ENCODE data around the gene C14orf132. TPM values are rescaled to one million over a fixed set of nuclear protein-coding genes. Genes with fewer than 3 reads are reported as not detected.
"Not testable (repeated sequence)": the region's sequence is repeated elsewhere in the genome, so short reads cannot be mapped to it uniquely, and the experiment has no call there.

C14orf132 gene
- total RNA-seq, 1 donor from 2014 or later: 0.21 TPM

DNA sequence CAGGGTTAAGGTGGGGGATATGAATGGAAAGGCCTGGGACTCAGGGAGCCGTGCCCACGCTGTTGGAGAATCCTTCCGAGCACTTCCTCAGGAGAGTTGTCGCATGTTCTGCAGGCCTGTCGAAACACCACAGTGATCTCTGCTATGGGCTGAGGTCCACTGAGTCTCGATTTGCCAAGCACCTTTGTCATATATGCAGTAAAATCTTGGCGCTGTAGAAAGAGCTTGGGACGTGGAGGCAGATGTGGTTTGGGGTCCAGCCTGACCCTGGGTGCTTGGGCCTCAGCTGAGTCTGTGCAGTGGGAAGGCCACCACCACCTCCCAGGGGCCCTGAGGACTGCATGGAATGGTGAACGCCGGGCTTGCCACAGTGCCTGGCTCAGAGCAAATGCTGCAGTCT lies 32.9 kb downstream of the C14orf132 start:
- H3K4me3 Mint-ChIP-seq: no peak overlapping the region
- H3K27me3 Mint-ChIP-seq (ENCODE audit: insufficient read depth): peaks cover 12% of the 10 kb centered on the region
- DNase-seq (ENCODE audit: low spot score): no peak
- no peaks in the 10 kb centered on the region for H3K9me3 Mint-ChIP-seq
- no peaks in the 10 kb centered on the region for H3K4me1 Mint-ChIP-seq (ENCODE audit: low read depth)
- intact Hi-C loops (cut with micrococcal nuclease): no loop called here
- H3K27ac Mint-ChIP-seq: no peak overlapping the region
- H3K36me3 Mint-ChIP-seq (ENCODE audit: low read depth): no peaks in the 10 kb centered on the region

DNA sequence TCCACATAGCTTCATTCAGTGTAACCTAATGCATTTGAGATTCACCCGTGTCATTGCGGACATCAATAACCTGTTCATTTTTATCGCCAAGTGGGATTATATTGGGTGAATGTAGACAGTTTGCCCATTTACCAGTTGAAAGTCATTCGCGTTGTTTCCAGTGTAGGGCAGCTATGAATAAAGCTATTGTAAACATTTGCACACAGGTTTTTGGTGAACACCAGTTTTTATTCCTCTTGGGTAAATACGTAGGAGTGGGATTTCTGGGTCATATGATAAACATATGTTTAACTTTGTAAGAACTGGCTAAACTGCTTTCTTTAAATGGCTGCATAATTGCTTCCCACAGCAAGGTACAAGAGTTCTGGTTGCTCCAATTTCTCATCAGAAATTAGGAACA lies 33.6 kb downstream of the C14orf132 start:
- H3K9me3 Mint-ChIP-seq: no peaks in the 10 kb centered on the region
- no peaks in the 10 kb centered on the region for H3K36me3 Mint-ChIP-seq (ENCODE audit: low read depth)
- H3K4me3 Mint-ChIP-seq: no peak overlapping the region
- intact Hi-C loops (cut with micrococcal nuclease): no loop called here
- no peaks in the 10 kb centered on the region for H3K4me1 Mint-ChIP-seq (ENCODE audit: low read depth)
- DNase-seq (ENCODE audit: low spot score): no peak
- H3K27ac Mint-ChIP-seq: no peak overlapping the region
- H3K27me3 Mint-ChIP-seq (ENCODE audit: insufficient read depth): peaks cover 12% of the 10 kb centered on the region

DNA sequence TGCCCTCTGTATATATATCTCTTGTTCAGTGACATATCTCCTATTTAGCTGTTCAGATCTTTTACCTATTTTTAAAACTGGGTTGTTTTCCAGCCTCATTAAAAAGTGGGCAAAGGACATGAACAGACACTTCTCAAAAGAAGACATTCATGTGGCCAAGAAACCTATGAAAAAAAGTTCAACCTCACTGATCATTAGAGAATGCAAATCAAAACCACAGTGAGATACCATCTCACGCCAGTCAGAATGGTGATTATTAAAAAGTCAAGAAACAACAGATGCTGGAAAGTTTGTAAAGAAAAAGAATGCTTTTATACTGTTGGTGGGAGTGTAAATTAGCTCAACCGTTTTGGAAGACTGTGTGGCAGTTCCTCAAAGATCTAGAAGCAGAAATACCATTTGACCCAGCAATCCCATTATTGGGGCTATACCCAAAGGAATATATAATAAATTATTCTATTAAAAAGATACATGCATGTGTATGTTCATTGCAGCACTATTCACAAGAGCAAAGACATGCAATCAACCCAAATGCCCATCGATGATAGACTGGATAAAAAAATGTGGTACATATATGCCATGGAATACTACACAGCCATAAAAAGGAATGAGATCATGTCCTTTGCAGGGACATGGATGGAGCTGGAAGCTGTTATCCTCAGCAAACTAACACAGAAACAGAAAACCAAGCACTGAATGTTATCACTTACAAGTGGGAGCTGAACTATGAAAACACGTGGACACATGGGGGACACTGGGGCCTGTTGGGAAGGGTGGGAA lies 34.3 kb downstream of the C14orf132 start:
- H3K27ac Mint-ChIP-seq; H3K4me3 Mint-ChIP-seq; H3K9me3 Mint-ChIP-seq; DNase-seq (ENCODE audit: low spot score); intact Hi-C loops (cut with micrococcal nuclease); H3K36me3 Mint-ChIP-seq (ENCODE audit: low read depth); H3K4me1 Mint-ChIP-seq (ENCODE audit: low read depth): not testable (repeated sequence)
- H3K27me3 Mint-ChIP-seq (ENCODE audit: insufficient read depth): peaks cover 12% of the 10 kb centered on the region

DNA sequence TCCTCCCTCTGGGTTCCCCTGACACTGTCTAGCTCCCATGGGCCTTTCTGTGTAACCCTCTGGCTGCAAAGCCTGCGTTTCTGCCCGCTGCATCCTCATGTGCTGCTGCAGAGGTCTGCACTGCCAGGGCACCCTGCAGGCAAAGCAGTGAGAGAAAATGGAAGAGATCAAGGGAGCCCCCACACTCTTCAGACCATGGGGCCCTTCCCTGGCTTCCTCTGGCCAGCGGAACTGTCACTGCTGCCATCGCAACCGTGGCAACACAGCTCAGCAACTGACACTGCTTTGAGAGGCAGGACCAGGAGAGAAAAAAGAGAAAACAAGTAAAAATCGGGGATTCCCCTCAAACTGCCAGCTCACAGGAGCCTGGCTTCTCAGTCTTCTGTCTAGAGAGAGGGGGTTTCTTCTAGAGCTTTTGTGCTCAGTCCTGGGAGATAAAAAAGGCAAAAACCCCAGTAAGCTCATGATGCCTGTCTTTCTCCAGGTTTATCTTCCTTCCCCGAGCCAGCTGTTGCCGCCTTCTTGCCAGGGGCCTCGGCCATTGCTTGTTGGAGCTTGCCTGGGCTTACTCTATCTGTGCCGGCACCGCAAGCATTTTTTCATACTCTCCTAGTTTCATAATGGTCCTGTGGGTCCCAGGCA lies 38.9 kb downstream of the C14orf132 start:
- no peaks in the 10 kb centered on the region for H3K9me3 Mint-ChIP-seq
- intact Hi-C loops (cut with micrococcal nuclease): no loop called here
- DNase-seq (ENCODE audit: low spot score): no peak
- H3K36me3 Mint-ChIP-seq (ENCODE audit: low read depth): no peaks in the 10 kb centered on the region
- H3K27me3 Mint-ChIP-seq (ENCODE audit: insufficient read depth): peaks cover 14% of the 10 kb centered on the region
- no peak overlapping the region for H3K4me3 Mint-ChIP-seq
- no peak overlapping the region for H3K27ac Mint-ChIP-seq
- no peaks in the 10 kb centered on the region for H3K4me1 Mint-ChIP-seq (ENCODE audit: low read depth)

DNA sequence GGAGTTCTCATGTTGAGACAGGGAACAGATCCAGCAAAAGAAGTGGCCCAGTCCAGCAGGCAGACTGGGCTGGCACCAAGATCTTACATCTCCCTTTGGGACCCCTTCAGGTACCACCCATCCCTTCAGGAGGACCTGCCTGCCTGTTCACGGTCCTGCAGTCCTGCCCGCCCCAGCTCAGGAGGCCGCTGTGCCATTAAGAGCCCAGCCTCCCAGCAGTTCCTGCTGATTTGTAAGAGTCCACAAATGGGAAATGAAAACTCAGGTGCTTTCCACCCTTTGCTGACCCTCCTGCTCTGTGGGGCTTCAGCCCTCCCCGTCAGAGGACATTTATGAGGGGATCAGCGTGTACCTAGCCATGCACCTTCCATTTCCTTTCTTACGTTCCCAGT lies 39.5 kb downstream of the C14orf132 start:
- Mint-ChIP-seq H3K9me3 (no peaks in the 10 kb centered on the region), H3K27me3 (ENCODE audit: insufficient read depth) (peaks cover 14% of the 10 kb centered on the region), H3K4me1 (ENCODE audit: low read depth) (no peaks in the 10 kb centered on the region), H3K4me3 (no peak overlapping the region), H3K27ac (no peak overlapping the region), H3K36me3 (ENCODE audit: low read depth) (no peaks in the 10 kb centered on the region)
- DNase-seq (ENCODE audit: low spot score): no peak
- intact Hi-C loops (cut with micrococcal nuclease): no loop called here

DNA sequence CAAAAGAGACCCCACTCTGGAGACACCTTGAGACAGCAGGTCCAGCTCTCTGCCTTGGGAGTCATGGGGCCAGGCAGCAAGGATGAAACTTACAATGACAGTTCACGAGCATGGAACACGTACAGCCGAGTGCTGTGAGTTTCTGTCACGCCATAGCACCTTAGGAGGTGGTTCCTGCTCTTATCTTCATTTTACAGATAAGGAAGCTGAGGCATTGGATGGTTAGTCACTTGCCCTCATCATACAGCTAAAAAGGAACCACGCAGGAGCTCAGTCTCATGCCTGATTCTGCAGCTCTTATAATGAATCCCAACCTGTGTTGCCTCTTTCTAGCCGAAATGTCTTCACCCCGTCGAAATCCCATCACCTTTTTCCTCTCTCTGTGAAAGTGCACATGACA lies 39.9 kb downstream of the C14orf132 start:
- Mint-ChIP-seq H3K27me3 (ENCODE audit: insufficient read depth) (peaks cover 14% of the 10 kb centered on the region), H3K27ac (no peak overlapping the region), H3K4me1 (ENCODE audit: low read depth) (no peaks in the 10 kb centered on the region), H3K9me3 (no peaks in the 10 kb centered on the region), H3K4me3 (no peak overlapping the region), H3K36me3 (ENCODE audit: low read depth) (no peaks in the 10 kb centered on the region)
- no peak for DNase-seq (ENCODE audit: low spot score)
- intact Hi-C loops (cut with micrococcal nuclease): no loop called here

DNA sequence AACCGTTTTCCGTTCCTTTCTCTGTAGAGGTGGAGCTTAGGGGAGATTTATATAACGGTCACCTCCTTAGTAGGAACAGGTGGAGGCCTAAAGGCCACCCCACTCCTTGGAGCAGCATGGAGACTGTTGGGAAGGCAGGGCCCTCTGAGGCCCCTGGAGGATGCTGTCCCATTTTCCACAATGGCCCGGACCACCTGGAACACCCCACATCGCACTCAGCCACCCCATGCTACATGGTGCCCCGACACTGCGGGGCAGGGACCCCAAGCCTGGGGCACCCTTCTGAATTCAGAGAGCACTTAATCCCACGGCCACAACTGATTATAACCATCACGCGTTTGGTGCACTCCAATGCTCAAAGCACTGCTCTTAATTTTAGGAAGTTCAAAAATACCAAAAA lies 41.4 kb downstream of the C14orf132 start:
- Mint-ChIP-seq H3K9me3 (no peaks in the 10 kb centered on the region), H3K4me1 (ENCODE audit: low read depth) (no peaks in the 10 kb centered on the region), H3K27me3 (ENCODE audit: insufficient read depth) (peaks cover 9% of the 10 kb centered on the region), H3K4me3 (no peak overlapping the region), H3K36me3 (ENCODE audit: low read depth) (no peaks in the 10 kb centered on the region), H3K27ac (no peak overlapping the region)
- DNase-seq (ENCODE audit: low spot score): no peak
- intact Hi-C loops (cut with micrococcal nuclease): no loop called here

DNA sequence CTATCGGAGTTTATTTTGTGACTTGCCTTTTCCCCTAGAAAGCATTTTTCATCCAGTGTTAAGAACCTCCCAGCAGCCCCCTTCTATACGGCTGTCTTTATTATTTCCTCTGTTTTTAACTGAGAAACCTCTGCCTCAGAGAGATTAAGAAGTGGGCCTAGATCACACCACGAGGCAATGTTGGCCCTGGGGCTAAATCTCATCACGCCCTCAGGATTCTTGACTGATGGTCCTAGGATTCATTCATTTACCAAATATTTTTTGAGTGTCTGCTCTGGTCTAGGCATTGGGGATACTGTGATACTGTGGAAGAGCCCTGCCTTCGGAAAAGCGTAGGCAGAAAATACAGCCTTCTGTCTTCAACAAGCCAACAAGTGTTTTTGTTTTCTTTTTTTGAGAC lies 42.1 kb downstream of the C14orf132 start:
- no peaks in the 10 kb centered on the region for H3K4me1 Mint-ChIP-seq (ENCODE audit: low read depth)
- H3K27me3 Mint-ChIP-seq (ENCODE audit: insufficient read depth): peaks cover 5% of the 10 kb centered on the region
- no peak overlapping the region for H3K27ac Mint-ChIP-seq
- intact Hi-C loops (cut with micrococcal nuclease): no loop called here
- no peak for DNase-seq (ENCODE audit: low spot score)
- no peaks in the 10 kb centered on the region for H3K9me3 Mint-ChIP-seq
- H3K36me3 Mint-ChIP-seq (ENCODE audit: low read depth): no peaks in the 10 kb centered on the region
- H3K4me3 Mint-ChIP-seq: no peak overlapping the region

DNA sequence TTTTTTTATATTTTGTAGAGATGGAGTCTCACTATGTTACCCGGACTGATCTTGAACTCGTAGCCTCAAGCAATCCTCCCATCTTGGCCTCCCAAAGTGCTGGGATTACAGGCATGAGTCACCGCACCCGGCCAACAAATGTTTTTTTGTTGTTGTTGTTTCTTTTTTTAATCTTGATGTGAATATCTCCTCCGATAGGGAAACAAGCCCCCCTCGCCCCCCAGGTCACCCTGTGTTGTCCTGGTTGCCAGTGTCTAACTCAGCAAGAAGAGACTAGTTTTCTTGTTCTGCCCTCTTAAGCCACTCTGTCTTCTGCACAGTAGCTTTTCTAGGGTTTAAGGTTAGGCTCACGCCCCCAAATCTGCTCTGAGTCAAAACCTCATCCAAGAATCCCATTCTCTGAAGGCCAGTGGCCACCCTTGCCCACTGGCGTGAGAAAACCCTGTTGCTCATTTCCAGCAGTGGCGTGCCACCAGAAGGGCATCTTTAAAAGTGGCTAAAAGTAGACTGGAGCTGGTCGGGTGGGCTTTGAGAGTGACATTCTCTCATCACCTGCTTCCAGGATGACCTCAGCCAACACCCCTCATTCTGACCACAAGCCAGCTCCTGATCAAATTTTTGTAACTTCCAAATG lies 42.7 kb downstream of the C14orf132 start:
- no peak for DNase-seq (ENCODE audit: low spot score)
- Mint-ChIP-seq H3K9me3 (no peaks in the 10 kb centered on the region), H3K36me3 (ENCODE audit: low read depth) (no peaks in the 10 kb centered on the region), H3K27ac (no peak overlapping the region), H3K27me3 (ENCODE audit: insufficient read depth) (peaks cover 2% of the 10 kb centered on the region), H3K4me3 (no peak overlapping the region), H3K4me1 (ENCODE audit: low read depth) (no peaks in the 10 kb centered on the region)
- intact Hi-C loops (cut with micrococcal nuclease): no loop called here

DNA sequence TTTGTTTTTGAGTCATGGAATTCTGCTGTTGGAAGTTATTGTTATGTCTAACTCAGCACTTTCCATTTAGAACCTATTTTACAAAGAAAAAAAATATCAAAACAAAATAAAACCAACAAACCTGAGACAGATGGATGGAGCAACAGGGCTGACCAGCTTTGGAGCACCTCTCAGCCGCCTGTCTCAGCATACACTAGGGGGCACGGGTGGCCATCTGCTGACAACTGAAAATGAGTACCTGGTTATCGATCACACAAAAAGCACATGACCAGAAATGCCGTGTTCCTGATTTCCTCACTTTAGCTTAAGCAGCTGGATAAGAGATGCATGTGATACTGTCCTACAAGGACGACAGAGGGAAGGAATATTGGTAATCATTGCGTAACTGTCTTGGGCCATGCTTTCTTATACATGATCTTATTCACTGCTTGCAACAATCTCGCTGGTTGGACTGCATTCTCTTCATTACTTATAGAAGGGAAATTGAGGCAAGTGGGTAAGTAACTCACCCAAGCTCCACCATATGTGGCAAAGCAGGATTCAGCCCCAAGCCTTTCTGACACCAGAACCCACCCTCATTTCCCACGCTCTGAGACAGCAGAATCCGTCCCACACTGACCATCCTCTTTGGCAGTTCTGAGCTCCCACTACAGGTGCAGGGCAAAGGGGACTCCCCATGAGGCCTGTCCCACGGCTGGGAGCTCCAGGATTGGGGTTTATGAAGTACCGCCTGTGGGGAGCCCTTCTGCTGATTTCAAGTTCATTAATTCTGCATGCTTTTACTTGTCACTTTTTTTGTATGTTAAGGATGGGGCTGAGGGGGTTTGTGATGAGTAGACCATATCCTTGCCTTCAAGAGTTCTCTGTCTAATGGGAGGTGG lies 43.5 kb downstream of the C14orf132 start:
- H3K9me3 Mint-ChIP-seq: no peaks in the 10 kb centered on the region
- no peak overlapping the region for H3K4me3 Mint-ChIP-seq
- DNase-seq (ENCODE audit: low spot score): no peak
- H3K27ac Mint-ChIP-seq: no peak overlapping the region
- intact Hi-C loops (cut with micrococcal nuclease): no loop called here
- H3K4me1 Mint-ChIP-seq (ENCODE audit: low read depth): no peaks in the 10 kb centered on the region
- H3K36me3 Mint-ChIP-seq (ENCODE audit: low read depth): no peaks in the 10 kb centered on the region
- peaks cover 2% of the 10 kb centered on the region for H3K27me3 Mint-ChIP-seq (ENCODE audit: insufficient read depth)

DNA sequence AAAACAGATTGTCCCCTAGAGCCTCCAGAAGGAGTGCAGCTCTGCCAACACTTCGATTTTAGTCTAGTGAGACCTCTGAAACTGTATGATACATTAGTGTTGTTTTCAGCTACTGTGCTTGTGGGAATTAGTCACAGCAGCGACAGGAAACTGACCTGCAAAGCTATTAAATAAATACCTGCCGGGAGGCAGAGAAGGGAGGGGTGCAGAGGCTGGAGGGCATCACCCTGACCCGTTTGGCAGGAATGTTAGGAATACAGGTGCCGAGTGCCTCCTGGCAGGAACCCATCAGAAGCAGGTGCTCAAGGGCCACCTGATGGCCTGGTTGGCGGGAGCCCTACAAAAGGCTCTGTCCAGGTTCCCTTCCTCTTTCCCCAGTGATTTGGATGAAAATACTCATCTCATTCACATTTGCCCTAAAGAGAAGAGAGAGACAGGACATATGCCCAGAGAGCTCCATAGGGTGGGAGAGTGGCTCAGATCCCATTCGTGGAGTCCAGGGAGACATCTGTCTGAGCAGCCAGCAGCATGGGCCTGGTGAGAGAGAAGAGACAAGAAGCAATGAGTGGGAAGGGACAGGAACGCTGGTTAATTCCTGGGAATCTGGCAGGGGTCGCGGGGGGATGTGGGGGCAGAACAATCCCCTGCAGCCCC lies 44.6 kb downstream of the C14orf132 start:
- no peaks in the 10 kb centered on the region for H3K9me3 Mint-ChIP-seq
- intact Hi-C loops (cut with micrococcal nuclease): no loop called here
- no peak overlapping the region for H3K4me3 Mint-ChIP-seq
- no peak overlapping the region for H3K27ac Mint-ChIP-seq
- no peaks in the 10 kb centered on the region for H3K4me1 Mint-ChIP-seq (ENCODE audit: low read depth)
- no peak for DNase-seq (ENCODE audit: low spot score)
- H3K27me3 Mint-ChIP-seq (ENCODE audit: insufficient read depth): peaks cover 2% of the 10 kb centered on the region
- no peaks in the 10 kb centered on the region for H3K36me3 Mint-ChIP-seq (ENCODE audit: low read depth)

DNA sequence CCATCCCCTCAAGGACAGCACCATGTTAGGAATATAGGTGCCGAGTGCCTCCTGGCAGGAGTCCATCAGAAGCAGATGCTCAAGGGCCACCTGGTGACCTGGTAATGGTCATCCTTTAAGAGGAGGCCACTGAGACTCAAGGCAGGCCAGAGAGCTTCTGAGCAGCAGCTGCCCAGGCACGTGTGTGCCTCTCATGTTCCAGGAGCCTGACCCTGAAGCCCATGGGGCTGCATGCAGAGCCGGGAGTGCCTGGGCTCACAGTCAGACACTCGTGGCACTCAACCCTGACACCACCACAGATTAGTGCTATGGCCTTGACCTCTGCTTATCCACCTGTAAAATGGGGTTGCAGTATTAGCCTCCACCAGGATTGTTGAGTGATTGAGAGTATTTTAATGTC lies 45.6 kb downstream of the C14orf132 start:
- no peak for DNase-seq (ENCODE audit: low spot score)

More for the DNA sequence above, 45.6 kb downstream of the C14orf132 start:
- intact Hi-C loops (cut with micrococcal nuclease): no loop called here
- no peak overlapping the region for H3K4me3 Mint-ChIP-seq
- no peaks in the 10 kb centered on the region for H3K4me1 Mint-ChIP-seq (ENCODE audit: low read depth)
- peaks cover 2% of the 10 kb centered on the region for H3K27me3 Mint-ChIP-seq (ENCODE audit: insufficient read depth)
- H3K36me3 Mint-ChIP-seq (ENCODE audit: low read depth): no peaks in the 10 kb centered on the region
- H3K9me3 Mint-ChIP-seq: no peaks in the 10 kb centered on the region
- no peak overlapping the region for H3K27ac Mint-ChIP-seq
